Transverse colon (tissue), 3 donors: ENCODE results near the gene HOXA2.

Experiments
- CTCF ChIP-seq, 5 experiments: fragments of 200-600 bp in 3 of 5; fragments of 450-650 bp in 2 of 5; sonication (generic) in 3 of 5; IDR thresholded peaks; 1 replicate in 2 of 5; 2 replicates in 3 of 5; pipeline ENCODE4 v1.5.1; 2016 to 2017; ENCODE audit warnings: antibody characterized with exemption in 5 of 5, inconsistent platforms in 3 of 5, mild to moderate bottlenecking in 2 of 5, moderate library complexity in 1 of 5
- POLR2A ChIP-seq: fragments of 450-650 bp; IDR thresholded peaks from one replicate; pipeline ENCODE4 v1.6.1; 2016; ENCODE audit warnings: antibody characterized with exemption, mild to moderate bottlenecking, moderate library complexity

DNA sequence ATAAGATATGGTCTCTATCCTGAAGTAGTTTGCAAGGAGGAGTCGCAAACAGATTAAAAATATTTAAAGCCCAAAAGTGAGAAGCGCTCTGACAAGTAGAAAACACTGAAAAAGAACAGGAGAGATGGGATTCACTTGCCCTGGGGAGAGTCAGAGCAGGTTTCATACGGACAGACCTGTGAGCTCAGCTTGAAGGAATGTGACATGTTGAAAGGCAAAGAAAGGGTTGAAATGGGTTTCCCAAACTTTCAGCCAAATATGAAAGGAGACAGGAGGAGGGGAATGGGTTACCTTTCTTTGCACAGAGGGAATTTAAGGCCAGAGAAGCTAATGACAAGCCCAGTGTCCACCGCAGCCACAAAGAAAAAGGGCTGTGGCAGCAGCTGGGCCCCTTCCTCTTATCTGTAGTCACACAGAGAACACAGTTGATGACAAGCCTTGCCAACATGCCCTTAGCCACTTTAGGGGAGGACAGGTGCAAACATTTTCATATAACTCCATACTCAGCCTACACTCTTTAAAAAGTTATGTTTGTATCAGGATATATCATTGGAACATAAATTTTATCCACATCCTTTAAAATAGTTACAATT, 21.5 kb downstream of the HOXA2 start:
- no peak for TF ChIP-seq CTCF (IDR thresholded peaks at IDR 0.05)
- no peak for TF ChIP-seq POLR2A
